ENCODE data around the gene SLC16A8. TPM values are rescaled to one million over a fixed set of nuclear protein-coding genes. Genes with fewer than 3 reads are reported as not detected.

The SLC16A8 gene
- total RNA-seq, 1 experiment from 2014 or later: not detected

DNA sequence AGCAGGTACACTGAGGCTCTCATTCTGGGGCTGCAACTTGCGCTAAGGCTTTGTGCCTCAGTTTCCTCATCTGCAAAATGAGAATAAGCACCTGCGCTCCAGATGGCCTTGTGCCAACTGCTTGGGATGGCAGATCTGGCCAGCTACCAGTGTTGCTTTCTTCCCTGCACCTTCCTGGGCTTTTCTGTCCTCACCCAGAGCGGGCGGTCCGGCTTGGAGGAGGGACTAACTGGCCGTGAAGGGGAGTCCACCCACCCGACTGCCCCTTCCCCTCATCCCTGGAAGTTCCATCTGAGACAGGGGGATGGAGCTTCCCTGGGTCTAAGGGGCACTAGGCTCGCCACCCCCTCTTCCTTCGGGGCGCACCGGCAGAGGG is 3.5 kb downstream of the SLC16A8 start:
- BruUV-seq (replicated peaks): no TSS peak
- H3K9me3 ChIP-seq (ENCODE audit: control insufficient read depth in 1 of 2, insufficient read depth in 1 of 2, low read depth in 1 of 2, low read length in 2 of 2): no peaks in the 10 kb centered on the region
- H3K4me1 ChIP-seq (ENCODE audit: control insufficient read depth in 1 of 2, insufficient read depth in 2 of 2, low read length in 2 of 2): no peaks in the 10 kb centered on the region
- no peak overlapping the region for H3K4me2 ChIP-seq (ENCODE audit: low read length)
- ChIA-PET RAD21 (ENCODE audit: low non-redundant PET in 1 of 2, low total read pairs in 2 of 2, uncharacterized antibody in 2 of 2, unreplicated experiment in 2 of 2) (no interaction called here), CTCF (no interaction called here), POLR2A (no interaction called here)
- intact Hi-C loops (cut with micrococcal nuclease): no loop called here
- no peak overlapping the region for H3K4me3 ChIP-seq (replicated peaks in 1 of 2; ENCODE audit: low read depth in 1 of 2, low read length in 2 of 2)
- no peak for TF ChIP-seq EZH2 (IDR thresholded peaks at IDR 0.05)
- no peak for TF ChIP-seq TCF7L2 (IDR thresholded peaks at IDR 0.05; ENCODE audit: borderline replicate concordance, extremely low read depth, insufficient read depth, insufficient read length)
- TF ChIP-seq CEBPB (IDR thresholded peaks at IDR 0.05; ENCODE audit: low read depth): no peak
- no peak for TF ChIP-seq ZNF274 (IDR thresholded peaks at IDR 0.05; ENCODE audit: low read depth, low read length)
- no peak for TF ChIP-seq SP1 (IDR thresholded peaks at IDR 0.05; ENCODE audit: low read depth)
- TF ChIP-seq, protein P1, sequence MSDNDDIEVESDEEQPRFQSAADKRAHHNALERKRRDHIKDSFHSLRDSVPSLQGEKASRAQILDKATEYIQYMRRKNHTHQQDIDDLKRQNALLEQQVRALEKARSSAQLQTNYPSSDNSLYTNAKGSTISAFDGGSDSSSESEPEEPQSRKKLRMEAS (IDR thresholded peaks at IDR 0.05): no peak
- TF ChIP-seq, protein P2, sequence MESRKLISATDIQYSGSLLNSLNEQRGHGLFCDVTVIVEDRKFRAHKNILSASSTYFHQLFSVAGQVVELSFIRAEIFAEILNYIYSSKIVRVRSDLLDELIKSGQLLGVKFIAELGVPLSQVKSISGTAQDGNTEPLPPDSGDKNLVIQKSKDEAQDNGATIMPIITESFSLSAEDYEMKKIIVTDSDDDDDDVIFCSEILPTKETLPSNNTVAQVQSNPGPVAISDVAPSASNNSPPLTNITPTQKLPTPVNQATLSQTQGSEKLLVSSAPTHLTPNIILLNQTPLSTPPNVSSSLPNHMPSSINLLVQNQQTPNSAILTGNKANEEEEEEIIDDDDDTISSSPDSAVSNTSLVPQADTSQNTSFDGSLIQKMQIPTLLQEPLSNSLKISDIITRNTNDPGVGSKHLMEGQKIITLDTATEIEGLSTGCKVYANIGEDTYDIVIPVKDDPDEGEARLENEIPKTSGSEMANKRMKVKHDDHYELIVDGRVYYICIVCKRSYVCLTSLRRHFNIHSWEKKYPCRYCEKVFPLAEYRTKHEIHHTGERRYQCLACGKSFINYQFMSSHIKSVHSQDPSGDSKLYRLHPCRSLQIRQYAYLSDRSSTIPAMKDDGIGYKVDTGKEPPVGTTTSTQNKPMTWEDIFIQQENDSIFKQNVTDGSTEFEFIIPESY (IDR thresholded peaks at IDR 0.05; ENCODE audit: extremely low read depth, insufficient replicate concordance, low read length): no peak
- no peak for TF ChIP-seq JUND (IDR thresholded peaks at IDR 0.05)
- TF ChIP-seq SRF (IDR thresholded peaks at IDR 0.05; ENCODE audit: low read depth): no peak
- no peak for TF ChIP-seq SIN3A (IDR thresholded peaks at IDR 0.05; ENCODE audit: low read depth)
- TF ChIP-seq, protein P3, sequence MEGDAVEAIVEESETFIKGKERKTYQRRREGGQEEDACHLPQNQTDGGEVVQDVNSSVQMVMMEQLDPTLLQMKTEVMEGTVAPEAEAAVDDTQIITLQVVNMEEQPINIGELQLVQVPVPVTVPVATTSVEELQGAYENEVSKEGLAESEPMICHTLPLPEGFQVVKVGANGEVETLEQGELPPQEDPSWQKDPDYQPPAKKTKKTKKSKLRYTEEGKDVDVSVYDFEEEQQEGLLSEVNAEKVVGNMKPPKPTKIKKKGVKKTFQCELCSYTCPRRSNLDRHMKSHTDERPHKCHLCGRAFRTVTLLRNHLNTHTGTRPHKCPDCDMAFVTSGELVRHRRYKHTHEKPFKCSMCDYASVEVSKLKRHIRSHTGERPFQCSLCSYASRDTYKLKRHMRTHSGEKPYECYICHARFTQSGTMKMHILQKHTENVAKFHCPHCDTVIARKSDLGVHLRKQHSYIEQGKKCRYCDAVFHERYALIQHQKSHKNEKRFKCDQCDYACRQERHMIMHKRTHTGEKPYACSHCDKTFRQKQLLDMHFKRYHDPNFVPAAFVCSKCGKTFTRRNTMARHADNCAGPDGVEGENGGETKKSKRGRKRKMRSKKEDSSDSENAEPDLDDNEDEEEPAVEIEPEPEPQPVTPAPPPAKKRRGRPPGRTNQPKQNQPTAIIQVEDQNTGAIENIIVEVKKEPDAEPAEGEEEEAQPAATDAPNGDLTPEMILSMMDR (IDR thresholded peaks at IDR 0.05 in 2 of 3, conservative IDR thresholded peaks at IDR 0.05 in 1 of 3; ENCODE audit: borderline replicate concordance in 1 of 3, insufficient read depth in 1 of 3, low read depth in 2 of 3, low read length in 2 of 3): no peak
- TF ChIP-seq, protein P4, sequence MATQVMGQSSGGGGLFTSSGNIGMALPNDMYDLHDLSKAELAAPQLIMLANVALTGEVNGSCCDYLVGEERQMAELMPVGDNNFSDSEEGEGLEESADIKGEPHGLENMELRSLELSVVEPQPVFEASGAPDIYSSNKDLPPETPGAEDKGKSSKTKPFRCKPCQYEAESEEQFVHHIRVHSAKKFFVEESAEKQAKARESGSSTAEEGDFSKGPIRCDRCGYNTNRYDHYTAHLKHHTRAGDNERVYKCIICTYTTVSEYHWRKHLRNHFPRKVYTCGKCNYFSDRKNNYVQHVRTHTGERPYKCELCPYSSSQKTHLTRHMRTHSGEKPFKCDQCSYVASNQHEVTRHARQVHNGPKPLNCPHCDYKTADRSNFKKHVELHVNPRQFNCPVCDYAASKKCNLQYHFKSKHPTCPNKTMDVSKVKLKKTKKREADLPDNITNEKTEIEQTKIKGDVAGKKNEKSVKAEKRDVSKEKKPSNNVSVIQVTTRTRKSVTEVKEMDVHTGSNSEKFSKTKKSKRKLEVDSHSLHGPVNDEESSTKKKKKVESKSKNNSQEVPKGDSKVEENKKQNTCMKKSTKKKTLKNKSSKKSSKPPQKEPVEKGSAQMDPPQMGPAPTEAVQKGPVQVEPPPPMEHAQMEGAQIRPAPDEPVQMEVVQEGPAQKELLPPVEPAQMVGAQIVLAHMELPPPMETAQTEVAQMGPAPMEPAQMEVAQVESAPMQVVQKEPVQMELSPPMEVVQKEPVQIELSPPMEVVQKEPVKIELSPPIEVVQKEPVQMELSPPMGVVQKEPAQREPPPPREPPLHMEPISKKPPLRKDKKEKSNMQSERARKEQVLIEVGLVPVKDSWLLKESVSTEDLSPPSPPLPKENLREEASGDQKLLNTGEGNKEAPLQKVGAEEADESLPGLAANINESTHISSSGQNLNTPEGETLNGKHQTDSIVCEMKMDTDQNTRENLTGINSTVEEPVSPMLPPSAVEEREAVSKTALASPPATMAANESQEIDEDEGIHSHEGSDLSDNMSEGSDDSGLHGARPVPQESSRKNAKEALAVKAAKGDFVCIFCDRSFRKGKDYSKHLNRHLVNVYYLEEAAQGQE (IDR thresholded peaks at IDR 0.05; ENCODE audit: low read depth): no peak
- no peaks in the 10 kb centered on the region for H3K27me3 ChIP-seq (ENCODE audit: insufficient read depth, low read length)
- H4K20me1 ChIP-seq (ENCODE audit: insufficient read depth): no peaks in the 10 kb centered on the region
- H3K9ac ChIP-seq (ENCODE audit: low read length): no peak overlapping the region
- no peaks in the 10 kb centered on the region for H3K36me3 ChIP-seq (ENCODE audit: control insufficient read depth in 1 of 2, insufficient read depth in 2 of 2, low read length in 2 of 2)
- ATAC-seq: no peak
- no peak overlapping the region for H2AFZ ChIP-seq (ENCODE audit: low read depth, low read length, poor library complexity, severe bottlenecking)
- no peaks in the 10 kb centered on the region for H3K79me2 ChIP-seq (ENCODE audit: insufficient read depth, low read length)
- DNase-seq (ENCODE audit: low read depth, low spot score): no peak
- H3K9me2 ChIP-seq (ENCODE audit: insufficient read depth): no peaks in the 10 kb centered on the region
- H3K27ac ChIP-seq (ENCODE audit: low read depth, low read length): no peak overlapping the region

Data from HCT116 (cell line).